Lower leg skin (tissue), 4 donors: ENCODE results near the gene KIF25. TPM values are rescaled to one million over a fixed set of nuclear protein-coding genes. Genes with fewer than 3 reads are reported as not detected.
A peak's percentile ranks its signal among the peaks of the same experiment; 100 is the strongest.

Experiments
- DNase-seq, 2 donors: peaks; one replicate each; pipeline ENCODE4 v3.0.0-alpha.2; 2019; ENCODE audit warnings: low spot score in 2 of 2
- H3K4me3 ChIP-seq: fragments of 200-600 bp; sonication (generic); 2 replicates; pipeline ENCODE4 v1.5.1; 2017; ENCODE audit warnings: mild to moderate bottlenecking, low read depth; ENCODE audit not compliant: poor library complexity, severe bottlenecking
- POLR2A ChIP-seq, 2 donors: fragments of 450-650 bp; IDR thresholded peaks; one replicate each; pipeline ENCODE4 v1.6.1; 2016 to 2017; ENCODE audit warnings: antibody characterized with exemption in 2 of 2, mild to moderate bottlenecking in 1 of 2, moderate library complexity in 1 of 2
- WGBS, 2 donors: methylation state at CpG; one replicate each; pipeline ENCODE4 v1.1.5; 2018; 5-methylcytosine and 5-hydroxymethylcytosine counted together
- intact Hi-C: fragments of 100-400 bp; cut with DNase I; formaldehyde crosslinking; loops from one replicate; pipeline ENCODE4 v1.15.0; 2023; ENCODE audit warnings: low total_unique reads
- total RNA-seq, 4 donors: library from RNA; depleted of rRNA; stranded (reverse); fragments of >200 nt; gene quantifications; one replicate each; pipeline ENCODE4 v1.1.0, GENCODE V29; 2016
- TF ChIP-seq, protein P1 (sequence below), 3 donors: fragments of 450-650 bp; IDR thresholded peaks; one replicate each; pipeline ENCODE4 v1.5.1; 2016; ENCODE audit warnings: antibody characterized with exemption in 3 of 3, mild to moderate bottlenecking in 3 of 3, moderate library complexity in 2 of 3

The KIF25 gene
- total RNA-seq, 4 donors from 2014 or later: 0.29 to 0.86 TPM; not detected in 2

DNA sequence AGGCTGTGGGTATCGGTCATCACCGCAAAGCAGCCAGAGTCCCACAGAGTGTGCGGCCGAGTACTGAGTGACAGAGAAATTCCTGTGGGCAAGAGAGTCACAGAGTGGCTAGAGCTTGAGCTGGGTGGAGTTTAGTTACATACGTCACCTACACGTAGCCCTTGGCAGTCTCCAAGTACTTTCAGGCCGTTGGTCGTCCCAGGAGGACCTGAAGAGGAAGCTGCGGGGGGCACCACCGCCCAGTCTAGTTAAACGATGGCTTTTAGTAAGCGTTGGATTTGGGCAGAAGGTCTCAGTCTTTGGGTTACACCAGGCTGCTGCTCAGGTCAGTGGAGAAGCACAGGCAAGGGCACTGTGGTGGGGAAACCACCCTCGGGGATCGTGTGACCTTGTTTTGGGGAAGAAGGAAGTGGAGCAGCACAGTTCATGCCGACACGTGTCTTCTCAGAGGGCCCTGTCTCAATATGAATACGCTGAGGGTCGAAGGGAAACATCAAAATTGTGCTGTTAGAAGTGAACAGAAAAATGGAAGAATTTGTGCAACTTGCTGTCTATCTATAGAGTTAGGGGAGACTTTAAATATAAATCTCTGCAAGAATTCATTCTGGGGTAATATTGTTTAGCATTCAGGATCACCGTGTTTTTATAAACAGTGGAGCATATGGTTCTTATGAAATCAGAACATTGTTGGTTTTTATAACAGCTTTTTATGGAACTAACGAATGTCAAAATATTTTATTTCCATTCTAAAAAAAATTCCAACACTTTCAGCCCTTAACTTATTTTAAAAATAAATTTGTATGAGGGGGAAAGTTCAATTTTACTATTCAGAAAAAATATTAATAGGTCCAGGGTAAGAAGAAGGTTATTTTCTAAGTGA is 28.6 kb downstream of the KIF25 start:
- intact Hi-C loops: loop anchor here (10.0 kb wide), 1 partner anchor 1391 kb away; no protein-coding TSS in a partner anchor
- WGBS, 2 donors: 81 to 92% methylated on average over 20 of the region's 20 CpGs
- DNase-seq: peak; percentile 11 to 46
- TF ChIP-seq POLR2A (IDR thresholded peaks at IDR 0.05): no peak
- TF ChIP-seq, protein P1, sequence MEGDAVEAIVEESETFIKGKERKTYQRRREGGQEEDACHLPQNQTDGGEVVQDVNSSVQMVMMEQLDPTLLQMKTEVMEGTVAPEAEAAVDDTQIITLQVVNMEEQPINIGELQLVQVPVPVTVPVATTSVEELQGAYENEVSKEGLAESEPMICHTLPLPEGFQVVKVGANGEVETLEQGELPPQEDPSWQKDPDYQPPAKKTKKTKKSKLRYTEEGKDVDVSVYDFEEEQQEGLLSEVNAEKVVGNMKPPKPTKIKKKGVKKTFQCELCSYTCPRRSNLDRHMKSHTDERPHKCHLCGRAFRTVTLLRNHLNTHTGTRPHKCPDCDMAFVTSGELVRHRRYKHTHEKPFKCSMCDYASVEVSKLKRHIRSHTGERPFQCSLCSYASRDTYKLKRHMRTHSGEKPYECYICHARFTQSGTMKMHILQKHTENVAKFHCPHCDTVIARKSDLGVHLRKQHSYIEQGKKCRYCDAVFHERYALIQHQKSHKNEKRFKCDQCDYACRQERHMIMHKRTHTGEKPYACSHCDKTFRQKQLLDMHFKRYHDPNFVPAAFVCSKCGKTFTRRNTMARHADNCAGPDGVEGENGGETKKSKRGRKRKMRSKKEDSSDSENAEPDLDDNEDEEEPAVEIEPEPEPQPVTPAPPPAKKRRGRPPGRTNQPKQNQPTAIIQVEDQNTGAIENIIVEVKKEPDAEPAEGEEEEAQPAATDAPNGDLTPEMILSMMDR (IDR thresholded peaks at IDR 0.05): no peak
- H3K4me3 ChIP-seq: no peak overlapping the region

DNA sequence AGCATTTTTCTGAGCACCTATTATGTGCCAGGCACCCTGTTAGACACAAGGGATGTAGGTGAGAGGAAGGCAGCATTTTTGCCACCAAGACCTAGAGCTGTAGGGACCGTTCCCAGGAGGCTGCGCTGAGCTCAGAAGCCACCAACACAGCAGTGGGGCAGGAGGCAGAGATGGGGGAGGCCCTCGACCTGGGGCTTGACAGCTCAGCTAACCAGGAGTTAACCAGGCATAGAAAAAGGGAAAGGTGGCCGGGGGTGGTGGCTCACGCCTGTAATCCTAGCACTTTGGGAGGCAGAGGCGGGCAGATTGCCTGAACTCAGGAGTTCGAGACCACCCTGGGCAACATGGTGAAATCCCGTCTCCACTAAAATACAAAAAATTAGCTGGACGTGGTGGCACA is 29.5 kb downstream of the KIF25 start:
- intact Hi-C loops: loop anchor here (10.0 kb wide), 1 partner anchor 1392 kb away; no protein-coding TSS in a partner anchor
- DNase-seq: no peak
- H3K4me3 ChIP-seq: no peak overlapping the region
- WGBS, 2 donors: 95 to 96% methylated on average over 9 of the region's 9 CpGs
- no peak for TF ChIP-seq POLR2A (IDR thresholded peaks at IDR 0.05)
- TF ChIP-seq, protein P1 (IDR thresholded peaks at IDR 0.05): no peak

DNA sequence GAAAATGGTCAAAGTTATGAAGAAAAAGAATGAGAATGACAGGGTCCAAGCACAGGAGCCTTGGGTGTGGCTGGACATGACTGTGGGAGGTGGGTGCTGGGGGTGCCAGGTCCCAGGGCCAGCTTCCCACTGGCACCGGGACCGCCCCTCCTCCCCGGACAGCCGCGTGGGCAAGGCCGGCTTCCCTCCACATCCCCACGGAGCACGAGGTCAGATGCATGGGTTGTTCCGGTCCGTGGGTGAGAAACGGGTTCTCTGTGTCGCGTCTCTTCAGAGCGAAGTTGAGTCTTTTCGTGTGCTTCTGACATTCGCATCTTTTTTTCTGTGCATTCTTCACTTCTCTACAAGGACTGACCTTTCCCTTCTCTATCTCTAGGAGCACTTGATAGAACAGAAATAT is 30.1 kb downstream of the KIF25 start:
- H3K4me3 ChIP-seq: no peak overlapping the region
- TF ChIP-seq POLR2A (IDR thresholded peaks at IDR 0.05): no peak
- intact Hi-C loops: loop anchor here (10.0 kb wide), 1 partner anchor 1393 kb away; no protein-coding TSS in a partner anchor
- DNase-seq: peak in 1 of 2 donors; percentile 75
- WGBS, 2 donors: 91 to 97% methylated on average over 16 of the region's 16 CpGs

DNA sequence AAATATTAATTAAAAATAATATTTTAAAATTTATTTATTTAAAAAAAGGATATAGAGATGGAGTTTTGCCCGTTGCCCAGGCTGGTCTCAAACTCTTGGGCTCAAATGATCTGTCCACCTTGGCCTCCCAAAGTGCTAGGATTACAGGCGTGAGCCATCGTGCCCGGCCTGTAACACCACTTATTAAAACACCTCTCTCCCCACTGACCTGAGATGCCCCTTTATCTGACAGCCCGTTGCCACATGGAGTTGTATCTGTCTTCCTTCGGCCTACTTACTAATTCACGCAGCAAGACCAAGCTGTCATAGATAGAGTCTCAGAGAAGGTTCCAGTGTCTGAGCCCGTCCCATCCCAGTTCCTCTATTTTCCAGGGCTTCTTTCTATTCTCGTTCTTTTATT is 30.7 kb downstream of the KIF25 start:
- peak in 1 of 2 donors; percentile 39 for DNase-seq
- WGBS, 2 donors: 96 to 97% methylated on average over 9 of the region's 9 CpGs
- TF ChIP-seq POLR2A (IDR thresholded peaks at IDR 0.05): no peak
- TF ChIP-seq, protein P1 (IDR thresholded peaks at IDR 0.05): no peak
- intact Hi-C loops: loop anchor here (10.0 kb wide), 1 partner anchor 1393 kb away; no protein-coding TSS in a partner anchor
- H3K4me3 ChIP-seq: no peak overlapping the region

DNA sequence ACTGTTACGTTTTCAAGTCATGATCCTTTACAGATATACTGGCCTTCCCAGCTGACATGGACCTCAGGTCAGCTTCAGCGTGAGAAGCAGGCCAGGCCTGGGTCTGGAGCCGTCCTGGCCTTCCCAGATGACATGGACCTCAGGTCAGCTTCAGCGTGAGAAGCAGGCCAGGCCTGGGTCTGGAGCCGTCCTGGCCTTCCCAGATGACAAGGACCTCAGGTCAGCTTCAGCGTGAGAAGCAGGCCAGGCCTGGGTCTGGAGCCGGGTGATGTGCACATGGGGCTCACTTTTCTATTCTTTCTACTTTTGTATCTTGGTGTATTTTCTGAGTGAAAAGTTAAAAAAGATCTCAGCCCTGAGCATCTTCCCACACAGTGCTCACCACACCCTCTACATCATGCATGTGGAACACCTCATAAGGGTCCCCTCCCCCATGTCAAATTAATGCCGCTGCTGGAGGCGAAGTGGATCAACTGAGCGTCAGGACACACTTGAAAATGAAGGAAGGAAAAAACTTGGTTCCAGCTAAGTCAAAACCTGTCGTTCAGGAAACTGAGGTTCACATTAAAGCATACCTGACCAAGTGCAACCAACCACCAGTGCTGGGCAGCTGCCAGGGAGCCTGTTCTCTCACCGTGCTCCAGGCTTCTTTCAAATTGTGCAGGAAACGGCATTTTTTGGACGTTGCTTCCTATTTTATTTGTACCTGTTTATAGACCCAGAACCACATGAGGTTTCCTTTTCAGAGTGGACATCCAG is 32.2 kb downstream of the KIF25 start:
- peak; percentile 13 to 77 for DNase-seq
- no peak overlapping the region for H3K4me3 ChIP-seq
- intact Hi-C loops: loop anchor here (10.0 kb wide), 1 partner anchor 1395 kb away; no protein-coding TSS in a partner anchor
- WGBS, 2 donors: 77 to 78% methylated on average over 14 of the region's 14 CpGs
- TF ChIP-seq POLR2A (IDR thresholded peaks at IDR 0.05): no peak
- TF ChIP-seq, protein P1 (IDR thresholded peaks at IDR 0.05): no peak
